Subcutaneous abdominal adipose tissue (tissue), 5 donors: ENCODE measurements around the gene NPIPB4.
"Not testable (repeated sequence)": the region's sequence is repeated elsewhere in the genome, so short reads cannot be mapped to it uniquely, and the experiment has no call there.

Experiments
- H3K27ac ChIP-seq: one replicate; pipeline ENCODE4 v1.7.0; 2013; ENCODE audit warnings: low read depth, mild to moderate bottlenecking, inconsistent platforms, low read length, moderate library complexity
- H3K27me3 ChIP-seq, 5 donors: one replicate each; pipeline ENCODE4 v1.7.0; 2013; ENCODE audit warnings: low read length in 5 of 5, inconsistent platforms in 1 of 5; ENCODE audit not compliant: control insufficient read depth in 5 of 5, insufficient read depth in 4 of 5
- H3K36me3 ChIP-seq, 5 donors: one replicate each; pipeline ENCODE4 v1.7.0; 2013; ENCODE audit warnings: low read length in 5 of 5; ENCODE audit not compliant: control insufficient read depth in 5 of 5, insufficient read depth in 5 of 5
- H3K4me1 ChIP-seq, 5 donors: one replicate each; pipeline ENCODE4 v1.7.0; 2013; ENCODE audit warnings: low read length in 5 of 5, mild to moderate bottlenecking in 3 of 5, moderate library complexity in 1 of 5; ENCODE audit not compliant: control insufficient read depth in 5 of 5, insufficient read depth in 5 of 5
- H3K4me3 ChIP-seq, 5 donors: one replicate each; pipeline ENCODE4 v1.7.0; 2013; ENCODE audit warnings: low read length in 5 of 5, low read depth in 1 of 5
- H3K9ac ChIP-seq, 5 donors: one replicate each; pipeline ENCODE4 v1.7.0; 2013; ENCODE audit warnings: low read length in 5 of 5, mild to moderate bottlenecking in 4 of 5, moderate library complexity in 3 of 5
- H3K9me3 ChIP-seq, 5 donors: one replicate each; pipeline ENCODE4 v1.7.0; 2013; ENCODE audit warnings: low read length in 5 of 5; ENCODE audit not compliant: control insufficient read depth in 5 of 5
- donor health status: healthy.
- donor health status: healthy.
- donor health status: healthy.
- donor health status: healthy.
- donor health status: healthy.

The NPIPB4 gene

GRCh38 chr16:21857656-21858055 lies at the start of gene NPIPB4:
Gene NPIPB4, minus strand, starts transcription at chr16:21857756. Its CDS starts 378 bp downstream, at chr16:21857378.
- H3K9ac ChIP-seq, H3K4me3 ChIP-seq, H3K9me3 ChIP-seq, H3K27ac ChIP-seq, H3K36me3 ChIP-seq, H3K27me3 ChIP-seq, H3K4me1 ChIP-seq: not testable (repeated sequence)

- H3K4me1 ChIP-seq, H3K27ac ChIP-seq, H3K4me3 ChIP-seq, H3K9ac ChIP-seq, H3K36me3 ChIP-seq, H3K9me3 ChIP-seq, H3K27me3 ChIP-seq: not testable (repeated sequence)
Observed at GRCh38 chr16:21898998-21899397, 41.4 kb upstream of the NPIPB4 start.

- H3K27me3 ChIP-seq, H3K4me1 ChIP-seq, H3K4me3 ChIP-seq, H3K9ac ChIP-seq, H3K27ac ChIP-seq, H3K9me3 ChIP-seq, H3K36me3 ChIP-seq: not testable (repeated sequence)
Observed at GRCh38 chr16:21881988-21882387, 24.4 kb upstream of the NPIPB4 start.

- not testable (repeated sequence) for H3K36me3 ChIP-seq, H3K9ac ChIP-seq, H3K4me1 ChIP-seq, H3K27me3 ChIP-seq, H3K4me3 ChIP-seq, H3K27ac ChIP-seq, H3K9me3 ChIP-seq
Observed at GRCh38 chr16:21837186-21837585, 20.4 kb downstream of the NPIPB4 start.

- not testable (repeated sequence) for H3K4me1 ChIP-seq, H3K4me3 ChIP-seq, H3K9me3 ChIP-seq, H3K27me3 ChIP-seq, H3K36me3 ChIP-seq, H3K9ac ChIP-seq, H3K27ac ChIP-seq
Observed at GRCh38 chr16:21836334-21836733, 21.2 kb downstream of the NPIPB4 start.

- not testable (repeated sequence) for H3K27ac ChIP-seq, H3K9me3 ChIP-seq, H3K27me3 ChIP-seq, H3K4me3 ChIP-seq, H3K36me3 ChIP-seq, H3K4me1 ChIP-seq, H3K9ac ChIP-seq
Observed at GRCh38 chr16:21835747-21836146, 21.8 kb downstream of the NPIPB4 start.

GRCh38 chr16:21834211-21834610 lies 23.3 kb downstream of the NPIPB4 start:
- not testable (repeated sequence) for H3K36me3 ChIP-seq, H3K4me3 ChIP-seq, H3K9me3 ChIP-seq, H3K27ac ChIP-seq, H3K4me1 ChIP-seq, H3K27me3 ChIP-seq, H3K9ac ChIP-seq

GRCh38 chr16:21829929-21830328 lies 27.6 kb downstream of the NPIPB4 start:
- not testable (repeated sequence) for H3K4me3 ChIP-seq, H3K9ac ChIP-seq, H3K27me3 ChIP-seq, H3K4me1 ChIP-seq, H3K27ac ChIP-seq, H3K36me3 ChIP-seq, H3K9me3 ChIP-seq

- H3K27ac ChIP-seq = not testable (repeated sequence)
Observed at GRCh38 chr16:21826067-21826706, 31.4 kb downstream of the NPIPB4 start.

GRCh38 chr16:21825526-21825925 lies 32.0 kb downstream of the NPIPB4 start:
- H3K27me3 ChIP-seq, H3K27ac ChIP-seq, H3K9me3 ChIP-seq, H3K36me3 ChIP-seq, H3K4me3 ChIP-seq, H3K4me1 ChIP-seq, H3K9ac ChIP-seq: not testable (repeated sequence)

More at GRCh38 chr16:21826067-21826706, 31.4 kb downstream of the NPIPB4 start:
- not testable (repeated sequence) for H3K4me1 ChIP-seq, H3K4me3 ChIP-seq, H3K9me3 ChIP-seq, H3K9ac ChIP-seq, H3K36me3 ChIP-seq, H3K27me3 ChIP-seq

- not testable (repeated sequence) for H3K27ac ChIP-seq, H3K4me3 ChIP-seq, H3K9ac ChIP-seq, H3K36me3 ChIP-seq, H3K27me3 ChIP-seq, H3K9me3 ChIP-seq
- peaks cover 0 to 15% (median 7%) of the 10 kb centered on the region in 5 donors for H3K4me1 ChIP-seq
Observed at GRCh38 chr16:21823258-21823657, 34.3 kb downstream of the NPIPB4 start.
